Stimulated activated CD4-positive, alpha-beta T cell treated with anti-CD3 and anti-CD28 coated beads, TNF-alpha, amount 100 ng/mL, for 48 hours (primary cell): ENCODE data around the gene FBLL1.
"Not testable (repeated sequence)": the region's sequence is repeated elsewhere in the genome, so short reads cannot be mapped to it uniquely, and the experiment has no call there.

Experiments
- DNase-seq, 3 donors: peaks; one replicate each; pipeline ENCODE4 v3.0.0-alpha.2; 2020; ENCODE audit warnings: low read depth in 3 of 3

The FBLL1 gene

DNA sequence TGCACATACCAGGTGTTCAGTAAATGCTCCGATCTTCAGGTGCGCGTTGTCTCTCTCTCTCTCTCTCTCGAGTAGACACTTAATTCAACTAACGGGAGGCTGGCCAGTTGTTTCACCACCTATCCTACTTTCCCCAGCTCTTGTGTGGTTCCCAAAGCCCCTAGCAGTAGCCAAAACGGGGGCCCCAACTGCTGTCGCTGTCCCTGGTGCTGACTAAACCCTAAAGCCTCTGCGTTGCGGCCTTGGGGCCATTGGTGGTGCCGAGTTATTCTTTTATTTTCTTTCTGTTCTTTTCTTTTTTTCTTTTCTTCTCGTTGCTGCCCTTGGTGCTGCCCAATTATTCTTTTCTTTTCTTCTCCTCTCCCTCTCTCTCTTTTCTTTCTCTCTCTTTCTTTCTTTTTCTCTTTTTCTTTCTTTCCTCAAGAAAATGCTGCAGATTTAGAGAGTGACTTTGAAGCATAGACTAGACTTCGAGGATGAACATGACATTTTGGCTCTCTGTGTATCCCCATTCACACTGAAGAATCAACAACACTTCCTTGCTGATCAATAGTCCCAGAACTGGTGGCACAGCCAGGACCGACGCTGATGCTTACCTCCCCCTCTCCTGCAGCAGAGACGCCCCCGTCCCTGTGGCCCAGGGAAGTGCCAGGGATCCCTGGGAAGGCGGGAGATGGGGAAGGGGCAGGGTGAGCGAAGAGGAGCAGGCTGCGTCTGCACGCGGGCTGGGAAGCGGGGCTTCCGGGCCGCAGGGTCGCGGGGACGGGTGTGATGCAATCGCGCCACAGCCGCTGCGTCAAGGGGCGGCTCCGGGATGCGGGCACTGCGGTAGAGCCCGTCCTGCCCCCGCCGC lies at the start of gene FBLL1:
Gene FBLL1, plus strand, starts transcription at position 785 of the 853 bp plus-strand sequence. CDS start 200 bp downstream, outside the sequence.
- peak in 1 of 3 donors; percentile 5 for DNase-seq

GRCh38 chr5:168480601-168481000 lies 48.5 kb upstream of the FBLL1 start:
- no peak for DNase-seq

DNA sequence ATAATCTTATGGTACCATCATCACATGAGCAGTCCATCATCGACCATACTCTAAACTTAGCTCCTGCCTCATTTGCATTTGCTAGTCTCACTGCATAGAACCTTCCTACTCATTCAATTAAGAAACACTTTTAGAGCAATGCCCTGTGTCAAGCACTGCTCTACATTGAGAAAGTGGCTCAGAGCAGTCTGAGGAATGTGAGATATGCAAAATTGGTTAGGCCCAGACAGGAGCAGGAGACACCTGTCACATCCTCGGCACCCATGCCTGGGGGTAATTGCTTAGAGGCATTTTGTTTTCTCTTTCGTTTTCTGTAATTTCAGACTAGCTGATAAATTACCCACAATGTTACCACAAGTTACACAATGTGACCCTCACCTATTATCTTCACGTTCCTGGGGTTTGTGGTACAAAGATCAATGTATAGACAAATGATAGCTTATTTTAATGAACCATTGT lies 47.7 kb upstream of the FBLL1 start:
- DNase-seq: no peak

GRCh38 chr5:168482361-168482760 lies 46.7 kb upstream of the FBLL1 start:
- no peak for DNase-seq

DNA sequence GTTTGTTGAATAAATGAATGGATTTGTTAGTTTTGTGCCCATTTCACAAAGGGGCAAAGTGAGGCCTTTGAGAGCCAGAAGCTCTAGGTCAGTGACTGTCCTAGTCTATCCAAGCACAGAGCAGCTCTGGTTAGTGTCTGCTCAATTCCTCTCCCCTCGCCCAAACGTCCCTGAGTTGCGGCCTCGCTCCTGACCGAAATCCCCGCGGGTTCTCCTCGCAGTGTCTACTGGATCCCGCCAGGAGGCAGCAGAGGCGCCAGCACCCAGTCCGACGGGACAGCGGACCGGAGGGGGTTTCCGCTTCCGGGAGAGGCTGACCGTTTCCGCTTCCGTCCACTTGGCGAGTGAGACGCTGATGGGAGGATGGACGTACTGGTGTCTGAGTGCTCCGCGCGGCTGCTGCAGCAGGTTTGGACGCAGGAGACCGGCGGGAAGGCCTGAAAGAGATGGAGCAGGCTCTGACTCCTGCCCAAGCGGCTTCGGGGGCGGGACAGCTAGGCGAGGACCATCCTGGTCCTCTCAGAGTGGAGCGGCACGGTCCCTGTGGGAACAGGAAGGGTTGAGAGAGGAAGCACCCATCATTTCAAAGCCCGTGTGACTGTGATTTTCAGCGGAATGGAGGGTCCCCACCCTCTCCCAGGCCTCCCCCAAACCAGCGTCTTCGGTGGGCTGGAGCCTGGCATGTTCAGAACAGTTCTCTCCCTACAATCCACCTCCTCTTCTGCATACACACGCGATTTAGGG lies 42.8 kb upstream of the FBLL1 start, which contains the start of gene RARS1:
Gene RARS1, plus strand, starts transcription at position 336 of the 744 bp plus-strand sequence. Its CDS starts 28 bp downstream, at position 364.
- peak; percentile 85 to 88 (median 86) for DNase-seq

DNA sequence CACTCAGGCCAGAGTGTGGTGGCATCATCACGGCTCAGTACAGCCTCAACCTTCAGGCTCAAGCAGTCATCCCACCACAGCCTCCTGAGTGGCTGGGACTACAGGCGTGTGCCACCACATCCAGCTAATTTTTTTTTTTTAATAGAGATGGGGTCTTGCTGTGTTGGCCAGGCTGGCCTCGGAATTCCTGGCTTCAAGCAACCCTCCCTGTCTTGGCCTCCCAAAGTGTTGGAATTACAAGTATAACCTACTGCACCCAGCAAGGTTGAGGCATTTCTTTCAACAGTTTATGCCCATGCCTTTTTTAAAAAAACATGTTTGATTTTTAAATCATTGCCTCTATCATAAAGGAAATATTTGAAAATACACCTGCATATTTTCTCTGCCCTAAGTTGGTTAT lies 40.0 kb upstream of the FBLL1 start:
- DNase-seq: no peak

DNA sequence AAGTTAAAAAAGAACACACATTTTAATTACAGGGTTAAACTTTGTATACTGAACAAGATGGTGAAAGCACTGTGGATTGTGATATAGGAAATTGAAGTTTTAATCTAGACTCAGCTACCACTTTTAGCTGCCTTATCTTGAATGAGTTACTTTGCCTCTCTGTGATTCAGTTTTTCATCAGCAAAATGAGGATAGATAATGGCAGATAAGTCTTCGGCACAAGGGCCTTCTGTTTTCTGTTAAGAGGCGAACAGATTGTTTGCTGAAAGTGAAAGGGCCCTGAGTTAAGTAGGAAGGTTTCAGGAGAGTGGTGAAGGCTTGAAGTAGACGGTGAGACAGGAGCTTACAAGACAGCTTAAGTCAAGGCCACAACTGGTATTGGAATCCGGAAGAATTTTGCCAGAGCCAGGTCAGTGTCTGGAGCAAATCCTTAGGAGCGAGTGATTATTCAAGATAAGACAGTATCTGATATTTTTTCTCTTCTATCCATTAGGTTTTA lies 35.0 kb upstream of the FBLL1 start:
- DNase-seq: no peak

DNA sequence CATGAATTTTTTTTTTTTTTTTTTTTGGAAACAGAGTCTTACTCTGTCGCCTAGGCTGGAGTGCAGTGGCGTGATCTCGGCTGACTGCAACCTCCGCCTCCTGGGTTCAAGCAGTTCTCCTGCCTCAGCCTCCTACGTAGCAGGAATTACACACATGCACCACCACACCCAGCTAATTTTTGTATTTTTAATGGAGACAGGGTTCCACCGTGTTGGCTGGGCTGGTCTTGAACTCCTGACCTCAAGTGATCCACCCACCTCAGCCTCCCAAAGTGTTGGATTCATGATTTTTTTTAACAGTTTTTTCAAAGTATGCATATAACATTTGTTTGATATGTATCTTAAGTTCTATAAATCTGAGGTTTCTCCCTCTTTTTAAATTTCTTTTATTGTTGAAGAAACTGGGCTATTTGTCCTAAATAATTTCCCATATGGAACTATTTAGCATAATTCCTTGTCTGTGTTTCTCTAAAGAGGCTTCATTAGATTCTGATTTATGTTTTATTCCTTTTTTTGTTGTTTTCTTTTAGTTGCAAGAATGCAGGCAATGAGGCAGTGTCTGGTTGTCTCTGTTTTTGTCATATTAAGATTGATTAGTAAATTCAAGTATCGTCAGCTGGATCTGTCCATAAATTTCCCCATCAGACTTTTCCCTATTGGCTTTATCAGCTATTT lies 26.4 kb upstream of the FBLL1 start:
- DNase-seq: no peak

- no peak for DNase-seq
These were observed 15.2 kb upstream of the FBLL1 start for GRCh38 chr5:168513861-168514428.

GRCh38 chr5:168525856-168526255 lies 3.2 kb upstream of the FBLL1 start:
- no peak for DNase-seq

DNA sequence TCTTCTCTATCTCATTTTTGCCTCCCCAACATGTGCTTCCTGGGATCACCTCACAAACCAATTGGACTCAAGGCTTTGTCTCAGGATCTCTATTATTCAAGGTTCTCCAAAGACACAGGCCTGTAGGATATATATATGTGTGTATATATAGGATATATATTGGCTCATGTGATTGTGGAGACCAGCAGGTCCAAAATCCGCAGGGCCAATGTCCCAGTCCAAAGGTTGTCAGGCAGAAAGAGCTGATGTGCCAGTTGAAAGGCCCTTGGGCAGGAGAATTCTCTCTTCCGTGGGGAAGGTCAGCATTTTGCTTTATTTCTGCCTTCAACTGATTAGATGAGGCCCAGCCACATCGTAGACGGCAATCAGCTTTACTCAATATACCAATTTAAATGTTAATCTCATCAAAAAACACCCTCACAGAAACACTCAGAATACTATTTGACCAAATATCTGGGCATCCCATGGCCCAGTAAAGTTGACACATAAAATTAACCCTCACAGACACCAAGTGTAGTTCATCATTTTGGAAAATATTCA lies 1.3 kb upstream of the FBLL1 start:
- no peak for DNase-seq

DNA sequence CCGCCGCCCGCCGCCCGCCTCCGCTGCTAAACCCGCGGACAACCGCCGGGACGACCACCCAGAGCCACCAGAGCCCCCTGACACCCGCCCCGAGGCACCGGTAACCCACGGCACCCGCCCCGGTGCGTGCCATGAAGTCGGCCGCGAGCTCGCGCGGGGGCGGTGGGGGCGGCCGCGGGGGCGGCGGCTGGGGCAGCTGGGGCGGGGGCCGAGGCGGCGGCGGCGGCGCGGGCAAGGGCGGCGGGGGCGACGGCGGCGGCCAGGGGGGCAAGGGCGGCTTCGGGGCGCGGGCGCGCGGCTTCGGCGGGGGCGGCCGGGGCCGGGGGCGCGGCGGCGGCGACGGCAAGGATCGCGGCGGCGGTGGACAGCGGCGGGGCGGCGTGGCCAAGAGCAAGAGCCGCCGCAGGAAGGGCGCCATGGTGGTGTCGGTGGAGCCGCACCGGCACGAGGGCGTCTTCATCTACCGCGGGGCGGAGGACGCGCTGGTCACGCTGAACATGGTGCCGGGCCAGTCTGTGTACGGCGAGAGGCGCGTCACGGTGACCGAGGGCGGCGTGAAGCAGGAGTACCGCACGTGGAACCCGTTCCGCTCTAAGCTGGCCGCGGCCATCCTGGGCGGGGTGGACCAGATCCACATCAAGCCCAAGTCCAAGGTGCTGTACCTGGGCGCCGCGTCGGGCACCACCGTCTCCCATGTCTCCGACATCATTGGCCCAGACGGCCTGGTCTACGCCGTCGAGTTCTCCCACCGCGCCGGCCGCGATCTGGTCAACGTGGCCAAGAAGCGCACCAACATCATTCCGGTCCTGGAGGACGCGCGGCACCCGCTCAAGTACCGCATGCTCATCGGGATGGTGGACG lies 499 bp downstream of the FBLL1 start:
- DNase-seq: no peak

GRCh38 chr5:168530621-168531150 lies 1.6 kb downstream of the FBLL1 start:
- no peak for DNase-seq

GRCh38 chr5:168531191-168531590 lies 2.1 kb downstream of the FBLL1 start:
- no peak for DNase-seq

DNA sequence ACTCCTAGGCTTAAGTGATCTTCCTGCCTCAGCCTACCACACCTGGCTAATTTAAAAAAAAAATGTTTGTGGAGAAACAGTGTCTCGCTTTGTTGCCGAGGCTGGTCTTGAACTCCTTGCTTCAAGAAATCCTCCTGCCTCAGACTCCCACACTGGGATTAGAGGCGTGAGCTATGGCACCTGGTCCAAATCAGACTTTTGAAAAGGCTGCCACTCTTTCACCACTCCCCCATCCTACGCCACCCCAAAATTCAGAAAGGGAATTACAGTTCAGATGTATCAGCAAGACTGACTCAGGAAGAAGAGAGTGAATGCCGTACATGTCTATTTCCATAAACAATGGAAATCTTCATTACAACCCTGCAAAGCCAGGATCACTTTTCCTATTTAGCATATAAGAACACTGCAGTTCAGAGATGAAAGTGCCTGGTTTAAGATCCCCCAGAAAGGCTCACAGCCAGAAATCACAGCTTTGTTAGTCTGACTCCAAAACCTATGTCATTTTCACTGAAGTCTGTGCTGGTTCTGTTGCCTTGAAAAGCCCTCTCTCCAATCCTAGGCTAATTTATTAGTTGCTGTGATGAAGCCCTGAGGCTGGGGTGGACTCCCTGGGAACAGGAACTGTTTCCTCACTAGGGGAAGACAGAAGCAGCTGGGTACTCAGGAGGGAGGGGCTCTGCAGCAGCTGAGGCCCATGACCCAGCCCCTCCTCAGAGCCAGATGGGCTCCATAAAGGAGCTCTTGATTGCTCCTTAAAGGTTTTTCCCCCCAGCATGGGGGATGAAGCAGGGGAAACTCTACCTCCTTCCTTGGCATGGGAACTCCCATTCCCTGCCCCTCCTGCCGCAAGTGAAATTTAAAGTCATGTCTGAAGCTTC lies 3.1 kb downstream of the FBLL1 start:
- no peak for DNase-seq

DNA sequence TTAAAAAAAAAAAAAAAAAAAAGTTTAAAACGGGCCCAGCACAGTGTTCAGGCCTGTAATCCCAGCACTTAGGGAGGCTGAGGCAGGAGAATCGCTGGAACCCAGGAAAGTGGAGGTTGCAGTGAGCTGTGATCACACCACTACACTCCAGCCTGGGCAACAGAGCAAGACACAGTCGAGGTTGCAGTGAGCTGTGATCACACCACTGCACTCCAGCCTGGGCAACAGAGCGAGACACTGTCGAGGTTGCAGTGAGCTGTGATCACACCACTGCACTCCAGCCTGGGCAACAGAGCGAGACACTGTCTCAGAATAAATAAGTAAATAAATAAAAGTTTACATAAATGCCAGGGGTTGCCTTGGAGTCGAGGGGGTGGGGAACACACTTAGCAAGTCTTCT lies 5.2 kb downstream of the FBLL1 start:
- DNase-seq: not testable (repeated sequence)

GRCh38 chr5:168537176-168537575 lies 8.1 kb downstream of the FBLL1 start:
- no peak for DNase-seq

DNA sequence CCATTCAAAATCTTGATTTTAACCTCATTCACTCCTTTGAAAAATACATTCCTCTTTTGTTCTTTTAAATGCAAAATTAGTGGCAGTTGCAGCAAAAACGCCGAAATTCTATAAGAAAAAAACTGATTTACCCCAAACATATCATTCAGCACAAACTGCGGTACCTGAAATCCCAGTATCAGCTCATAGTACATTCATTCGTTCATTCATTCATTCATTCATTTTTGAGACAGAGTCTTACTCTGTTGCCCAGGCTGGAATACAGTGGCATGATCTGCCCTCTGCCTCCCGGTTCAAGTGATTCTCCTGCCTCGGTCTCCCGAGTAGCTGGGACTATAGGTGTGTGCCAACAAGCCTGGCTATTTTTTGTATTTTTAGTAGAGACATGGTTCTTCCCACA lies 20.4 kb downstream of the FBLL1 start:
- DNase-seq: no peak

GRCh38 chr5:168550656-168551055 lies 21.6 kb downstream of the FBLL1 start:
- no peak for DNase-seq
